ENCODE measurements around the gene PRDX1.

The PRDX1 gene

GRCh38 chr1:45521413-45522323 lies at the start of gene PRDX1:
TSS of gene PRDX1 (minus strand) at chr1:45521884. CDS start at chr1:45519043, 2,841 bp downstream.
- peak; percentile 96 for DNase-seq (ENCODE audit: low spot score)

- DNase-seq (ENCODE audit: low spot score): no peak
These were observed 48.9 kb upstream of the PRDX1 start for GRCh38 chr1:45570631-45571030.

DNA sequence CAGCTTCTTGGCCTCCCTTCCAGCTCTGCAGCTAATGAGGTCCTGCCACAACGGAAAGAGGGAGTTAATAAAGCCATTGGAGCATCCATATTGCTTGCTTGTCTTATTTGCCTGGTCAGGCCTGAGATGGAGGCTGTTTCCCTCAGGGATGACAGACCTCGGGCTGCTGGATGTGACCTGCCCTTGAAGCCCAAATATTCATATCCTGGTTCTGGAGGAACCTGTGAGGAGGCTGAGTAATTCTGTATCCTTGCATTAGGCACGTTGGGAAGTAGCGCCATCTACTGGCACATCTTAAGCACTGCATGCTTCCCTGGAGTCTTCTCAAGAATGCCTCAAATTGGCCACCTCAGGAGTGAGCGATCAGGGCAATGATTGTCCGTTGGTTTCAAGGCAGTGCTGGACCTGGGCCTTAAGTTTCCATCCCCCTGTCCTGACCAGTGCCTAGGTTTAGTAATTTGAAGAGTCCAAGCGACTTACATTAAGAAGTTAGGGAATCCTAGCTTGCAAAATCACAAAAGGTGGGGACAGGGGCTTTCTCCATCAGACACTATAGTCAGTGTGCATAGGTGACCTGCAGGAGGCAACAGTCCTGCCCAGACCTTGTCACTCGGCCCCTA lies 48.4 kb upstream of the PRDX1 start:
- DNase-seq (ENCODE audit: low spot score): peak; percentile 74

- DNase-seq (ENCODE audit: low spot score): no peak
These were observed 47.9 kb upstream of the PRDX1 start for GRCh38 chr1:45569571-45569961.

GRCh38 chr1:45568421-45568820 lies 46.7 kb upstream of the PRDX1 start:
- no peak for DNase-seq (ENCODE audit: low spot score)

DNA sequence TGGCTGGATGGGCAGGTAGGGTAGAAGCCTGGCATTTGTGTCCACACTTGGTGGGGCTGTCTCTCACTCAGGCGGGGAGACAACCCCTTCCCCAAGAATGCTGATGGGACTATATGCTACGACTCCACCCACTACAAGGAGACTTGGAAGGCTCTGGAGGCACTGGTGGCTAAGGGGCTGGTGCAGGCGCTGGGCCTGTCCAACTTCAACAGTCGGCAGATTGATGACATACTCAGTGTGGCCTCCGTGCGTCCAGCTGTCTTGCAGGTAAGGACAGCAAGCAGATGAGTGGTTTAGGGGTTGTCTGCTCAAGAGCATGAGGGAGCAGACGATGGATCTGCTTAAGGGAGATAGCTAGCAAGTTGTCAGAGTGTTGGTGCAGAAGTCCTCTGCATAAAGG lies 46.2 kb upstream of the PRDX1 start:
- no peak for DNase-seq (ENCODE audit: low spot score)

DNA sequence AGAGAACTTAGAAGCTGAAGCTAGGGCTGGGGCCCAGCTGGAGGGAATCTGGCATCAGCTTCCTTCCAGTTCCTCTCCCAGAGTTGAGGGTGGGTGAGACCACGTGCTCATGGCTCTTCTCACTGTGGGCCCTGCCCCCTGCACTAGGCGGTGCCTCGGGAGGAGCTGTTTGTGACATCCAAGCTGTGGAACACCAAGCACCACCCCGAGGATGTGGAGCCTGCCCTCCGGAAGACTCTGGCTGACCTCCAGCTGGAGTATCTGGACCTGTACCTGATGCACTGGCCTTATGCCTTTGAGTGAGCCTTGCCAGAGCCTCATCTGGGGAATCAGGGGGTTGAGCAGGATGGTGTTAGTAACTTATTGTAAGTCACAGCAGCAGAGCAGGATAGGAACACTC lies 45.0 kb upstream of the PRDX1 start:
- no peak for DNase-seq (ENCODE audit: low spot score)

DNA sequence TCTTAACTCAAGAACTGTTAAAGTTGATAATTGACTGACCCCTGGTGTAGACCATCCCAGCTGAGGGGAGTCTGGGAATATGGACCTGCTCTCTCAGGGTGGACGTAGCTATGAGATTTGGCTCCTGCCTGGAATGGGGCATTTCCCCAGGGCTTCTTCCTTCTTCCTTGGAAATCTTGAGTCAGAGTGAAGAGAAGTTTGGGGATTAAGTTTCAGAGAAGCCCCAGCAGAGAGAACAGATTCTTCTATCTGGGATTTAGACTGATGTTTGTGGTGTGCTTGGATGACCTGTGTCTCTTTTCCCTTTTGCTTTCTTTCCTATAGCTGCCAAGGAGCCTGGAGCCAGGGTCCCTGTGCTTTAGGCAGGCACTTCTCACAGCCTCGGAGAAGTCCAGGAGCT lies 42.2 kb upstream of the PRDX1 start:
- no peak for DNase-seq (ENCODE audit: low spot score)

DNA sequence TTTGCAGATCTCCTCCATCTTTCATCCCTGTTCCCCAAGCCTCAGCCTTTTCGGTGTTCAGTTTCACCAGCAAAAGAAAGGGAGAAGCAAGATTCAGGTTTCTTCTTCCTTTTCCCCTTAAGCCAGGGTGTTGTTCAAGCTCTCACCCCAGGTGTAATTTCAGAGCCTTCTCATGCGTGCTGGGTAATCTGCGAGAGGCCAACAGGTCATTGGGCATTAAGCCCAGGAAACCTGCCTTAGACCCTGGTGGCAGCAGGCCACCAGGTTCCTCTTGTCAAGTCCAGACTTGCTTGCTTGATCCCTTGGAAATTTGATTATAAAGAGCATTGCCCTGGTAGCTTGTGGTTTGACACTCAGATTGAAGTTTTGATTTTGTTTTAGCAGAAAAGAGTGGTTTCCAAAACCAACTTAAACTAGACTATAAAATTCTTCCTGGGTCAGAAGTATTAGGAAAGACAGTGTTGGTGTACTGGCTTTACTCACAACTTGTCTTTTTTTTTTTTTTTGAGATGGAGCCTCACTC lies 35.8 kb upstream of the PRDX1 start:
- DNase-seq (ENCODE audit: low spot score): no peak

- DNase-seq (ENCODE audit: low spot score): no peak
These were observed 32.5 kb upstream of the PRDX1 start for GRCh38 chr1:45554198-45554597.

- DNase-seq (ENCODE audit: low spot score): no peak
These were observed 30.6 kb upstream of the PRDX1 start for GRCh38 chr1:45552331-45552730.

DNA sequence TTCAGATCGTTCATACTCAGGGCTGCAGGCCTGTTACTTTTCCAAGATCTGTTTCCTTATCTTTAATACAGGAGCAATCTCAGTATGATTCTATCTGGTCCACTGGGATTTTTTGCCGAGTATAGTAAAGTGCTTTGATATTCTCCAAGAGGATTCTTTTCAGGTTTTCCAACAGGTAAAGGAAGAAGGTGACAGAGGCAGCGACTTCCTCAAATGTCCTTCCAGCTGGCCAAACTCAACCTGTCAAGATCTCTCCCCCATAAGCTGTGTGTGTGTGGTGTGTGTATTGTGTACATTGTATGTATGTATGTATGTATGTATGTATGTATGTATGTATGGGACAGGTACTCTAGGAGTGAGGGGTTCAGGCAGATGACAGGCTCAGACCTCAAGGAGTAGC lies 30.0 kb upstream of the PRDX1 start:
- DNase-seq (ENCODE audit: low spot score): no peak

GRCh38 chr1:45550401-45551351 lies 29.0 kb upstream of the PRDX1 start, which contains the start of gene AKR1A1:
TSS of gene AKR1A1 (plus strand) at chr1:45550826. CDS start at chr1:45561795, 10,969 bp downstream.
- peak; percentile 82 for DNase-seq (ENCODE audit: low spot score)

- DNase-seq (ENCODE audit: low spot score): no peak
These were observed 24.0 kb upstream of the PRDX1 start for GRCh38 chr1:45545553-45546310.

- DNase-seq (ENCODE audit: low spot score): no peak
These were observed 23.4 kb upstream of the PRDX1 start for GRCh38 chr1:45545019-45545493.

- no peak for DNase-seq (ENCODE audit: low spot score)
These were observed 22.8 kb upstream of the PRDX1 start for GRCh38 chr1:45544530-45544929.

DNA sequence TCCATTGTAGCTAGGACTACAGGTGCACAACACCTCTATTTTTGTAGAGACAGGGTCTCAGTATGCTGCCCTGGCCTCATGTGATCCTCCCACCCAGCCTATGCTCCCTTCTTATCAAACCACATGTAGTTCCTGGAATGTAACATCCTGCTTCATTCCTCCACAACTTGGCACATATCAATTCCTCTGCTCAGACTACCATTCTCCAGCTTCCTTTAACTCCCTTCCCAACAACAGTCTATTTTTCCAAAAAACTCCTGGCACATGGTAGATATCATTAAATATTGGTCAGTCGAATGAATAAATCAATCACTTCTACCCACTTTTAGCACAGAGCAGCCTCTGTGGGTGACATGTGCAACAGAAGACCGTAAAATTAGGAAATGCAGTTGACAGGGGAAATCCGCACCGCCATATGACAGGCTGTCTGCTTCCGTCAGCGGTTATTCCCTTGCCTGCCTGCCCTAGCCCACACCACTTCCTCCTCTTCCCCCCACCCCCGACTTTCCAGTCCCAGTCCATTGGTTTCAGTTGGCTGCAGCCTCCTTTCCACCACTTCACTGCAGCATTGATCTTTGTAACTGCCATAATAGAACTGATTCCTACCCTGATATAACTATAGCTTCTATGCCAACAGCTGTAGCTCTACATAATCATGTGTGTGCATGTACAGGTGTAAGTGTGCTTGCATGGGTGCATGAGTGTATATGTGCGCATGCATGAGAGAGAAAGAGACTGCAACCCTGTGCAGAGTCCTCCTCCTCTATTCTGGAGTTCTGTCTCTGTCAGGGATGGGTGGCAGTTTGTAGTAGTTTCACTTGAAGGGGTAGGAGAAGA lies 22.1 kb upstream of the PRDX1 start:
- peak; percentile 73 for DNase-seq (ENCODE audit: low spot score)

DNA sequence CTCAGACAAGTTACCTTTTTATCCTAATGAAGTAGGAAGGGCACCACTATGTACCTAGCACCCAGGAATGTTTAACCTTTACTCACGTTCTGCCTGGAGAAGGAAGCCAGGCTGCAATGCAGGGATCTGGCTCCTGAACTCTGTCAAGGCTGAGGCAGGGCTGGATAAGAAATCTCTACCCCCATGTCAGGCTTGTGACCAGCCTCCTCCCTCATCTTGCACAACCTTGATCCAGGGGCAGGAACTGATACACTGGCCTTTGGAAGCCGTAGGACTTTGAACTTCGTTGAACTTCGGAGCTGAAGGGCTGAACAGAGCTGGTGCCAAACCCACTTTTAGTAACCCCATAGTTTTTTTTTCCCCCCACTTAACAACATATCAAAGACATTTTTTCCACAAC lies 20.9 kb upstream of the PRDX1 start:
- DNase-seq (ENCODE audit: low spot score): no peak

GRCh38 chr1:45541193-45541592 lies 19.5 kb upstream of the PRDX1 start:
- DNase-seq (ENCODE audit: low spot score): no peak

DNA sequence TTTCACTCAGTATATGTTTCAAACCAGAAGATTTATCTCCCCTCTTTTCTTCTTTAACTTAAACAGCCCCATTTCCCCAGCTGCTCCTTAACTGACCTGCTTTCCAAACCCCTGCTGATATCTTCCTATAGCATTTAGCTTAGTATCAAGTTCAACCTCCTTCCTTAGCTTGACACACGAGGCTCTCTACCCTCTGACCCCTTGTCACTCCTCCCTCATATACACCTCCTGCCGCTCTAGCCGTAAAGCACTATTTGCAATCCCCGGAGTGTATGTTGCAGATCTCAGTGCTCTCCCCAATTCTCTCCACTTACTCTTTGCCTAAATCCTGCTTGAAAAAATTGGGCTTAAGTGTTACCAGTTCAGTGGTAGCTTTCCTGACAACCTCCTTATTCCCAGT lies 15.2 kb upstream of the PRDX1 start:
- DNase-seq (ENCODE audit: low spot score): no peak

All from CD4-positive, alpha-beta T cell treated with Interleukin-6 at 100 ng/mL for 8 hours (primary cell).